Upper lobe of left lung (tissue), 4 donors: ENCODE measurements around the gene SARDH.

Experiments
- EP300 ChIP-seq, 4 donors: sonication (generic); formaldehyde crosslinking; IDR thresholded peaks; one replicate each; pipeline ENCODE4 v1.5.1; 2017; ENCODE audit warnings: antibody characterized with exemption in 4 of 4, control low read depth in 2 of 4
- POLR2A ChIP-seq, 4 donors: fragments of 450-650 bp; IDR thresholded peaks; one replicate each; pipeline ENCODE4 v1.5.1; 2016 to 2017; ENCODE audit warnings: antibody characterized with exemption in 4 of 4, mild to moderate bottlenecking in 2 of 4

DNA sequence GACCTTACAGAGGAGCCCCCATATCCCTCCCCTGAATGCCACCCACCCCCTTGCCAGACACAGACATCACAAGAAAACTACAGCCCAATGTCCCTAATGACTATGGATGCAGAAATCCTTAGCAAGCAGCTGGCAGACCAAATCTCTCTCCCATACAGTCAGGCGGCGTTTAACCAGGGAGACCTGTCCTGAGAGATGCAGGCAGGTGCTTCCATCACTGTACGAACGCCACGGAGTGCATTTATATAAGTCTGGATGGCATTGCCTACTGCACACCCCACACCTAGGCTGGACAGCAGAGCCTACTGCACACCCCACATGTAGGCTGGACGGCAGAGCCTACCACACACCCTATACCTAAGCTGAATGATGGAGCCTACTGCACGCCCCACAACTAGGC is 34.4 kb upstream of the SARDH start:
- TF ChIP-seq EP300 (IDR thresholded peaks at IDR 0.05) (no peak), POLR2A (IDR thresholded peaks at IDR 0.05) (no peak)
